Liver (tissue), 9 donors: Measurements from ENCODE around the gene SERPINF2. TPM values are rescaled to one million over a fixed set of nuclear protein-coding genes. Genes with fewer than 3 reads are reported as not detected.

Experiments
- DNase-seq: peaks from one replicate; pipeline ENCODE4 v3.0.0-alpha.2; 2017; ENCODE audit warnings: low spot score
- H3K27ac ChIP-seq, 2 donors: one replicate each; pipeline ENCODE4 v1.7.0; 2013; ENCODE audit warnings: inconsistent platforms in 2 of 2, low read length in 2 of 2, control low read depth in 1 of 2, low read depth in 1 of 2, mild to moderate bottlenecking in 1 of 2
- H3K27me3 ChIP-seq, 4 donors: one replicate each; pipeline versions ENCODE4 v1.6.1 to v1.7.0; 2013; ENCODE audit warnings: low read length in 3 of 4, inconsistent platforms in 1 of 4, mild to moderate bottlenecking in 1 of 4, moderate library complexity in 1 of 4; ENCODE audit not compliant: control insufficient read depth in 4 of 4, insufficient read depth in 4 of 4
- H3K36me3 ChIP-seq, 4 donors: one replicate each; pipeline versions ENCODE4 v1.6.1 to v1.7.0; 2013; ENCODE audit warnings: low read length in 3 of 4, mild to moderate bottlenecking in 3 of 4, low read depth in 1 of 4, moderate library complexity in 1 of 4; ENCODE audit not compliant: control insufficient read depth in 4 of 4, insufficient read depth in 3 of 4
- H3K4me1 ChIP-seq, 4 donors: one replicate each; pipeline versions ENCODE4 v1.6.1 to v1.7.0; 2013; ENCODE audit warnings: low read length in 3 of 4, mild to moderate bottlenecking in 3 of 4, moderate library complexity in 1 of 4; ENCODE audit not compliant: control insufficient read depth in 4 of 4, insufficient read depth in 4 of 4
- H3K4me3 ChIP-seq, 3 donors: one replicate each; pipeline versions ENCODE4 v1.6.1 to v1.7.0; 2013; ENCODE audit warnings: low read length in 3 of 3, control low read depth in 1 of 3, low read depth in 1 of 3, mild to moderate bottlenecking in 1 of 3
- H3K9ac ChIP-seq, 2 donors: one replicate each; pipeline ENCODE4 v1.7.0; 2013; ENCODE audit warnings: low read length in 2 of 2, mild to moderate bottlenecking in 2 of 2, moderate library complexity in 2 of 2, control low read depth in 1 of 2, low read depth in 1 of 2
- H3K9me3 ChIP-seq, 4 donors: one replicate each; pipeline versions ENCODE4 v1.6.1 to v1.7.0; 2013; ENCODE audit warnings: low read length in 3 of 4; ENCODE audit not compliant: control insufficient read depth in 4 of 4
- FOXA1 ChIP-seq: IDR thresholded peaks from 2 replicates; pipeline ENCODE4 v1.6.1; 2016; ENCODE audit warnings: antibody characterized with exemption
- FOXA2 ChIP-seq: IDR thresholded peaks from 2 replicates; pipeline ENCODE4 v1.6.1; 2016; ENCODE audit warnings: antibody characterized with exemption
- GABPA ChIP-seq, 2 donors: IDR thresholded peaks in 1 of 2; conservative IDR thresholded peaks in 1 of 2; 2 replicates each; pipeline ENCODE4 v1.6.1; 2016; ENCODE audit warnings: antibody characterized with exemption in 2 of 2, mild to moderate bottlenecking in 1 of 2, moderate library complexity in 1 of 2
- JUND ChIP-seq, 2 donors: IDR thresholded peaks; 2 replicates each; pipeline ENCODE4 v1.6.1; 2016; ENCODE audit warnings: antibody characterized with exemption in 2 of 2
- NR2F2 ChIP-seq: IDR thresholded peaks from 2 replicates; pipeline ENCODE4 v1.6.1; 2016; ENCODE audit warnings: antibody characterized with exemption
- RAD21 ChIP-seq, 2 donors: IDR thresholded peaks; 2 replicates each; pipeline ENCODE4 v1.6.1; 2016; ENCODE audit warnings: antibody characterized with exemption in 2 of 2, mild to moderate bottlenecking in 2 of 2
- RXRA ChIP-seq, 2 donors: IDR thresholded peaks; 2 replicates each; pipeline ENCODE4 v1.6.1; 2017 to 2018; ENCODE audit warnings: antibody characterized with exemption in 2 of 2, mild to moderate bottlenecking in 1 of 2
- SP1 ChIP-seq: IDR thresholded peaks from 2 replicates; pipeline ENCODE4 v1.6.1; 2018; ENCODE audit warnings: antibody characterized with exemption, mild to moderate bottlenecking
- YY1 ChIP-seq: IDR thresholded peaks from 2 replicates; pipeline ENCODE4 v1.6.1; 2016; ENCODE audit warnings: antibody characterized with exemption, mild to moderate bottlenecking
- ZBTB33 ChIP-seq: IDR thresholded peaks from 2 replicates; pipeline ENCODE4 v1.6.1; 2016; ENCODE audit warnings: antibody characterized with exemption
- WGBS: extraction: QIAGEN DNeasy Blood & Tissue Kit; methylation state at CpG from one replicate; pipeline ENCODE4 v1.1.7; 2013; 5-methylcytosine and 5-hydroxymethylcytosine counted together
- polyA plus RNA-seq, 2 donors: library from polyadenylated mRNA; stranded (reverse) in 1 of 2; unstranded in 1 of 2; fragments of 200-250 nt in 1 of 2; fragments of >200 nt in 1 of 2; fragmentation: Nextera tagmentation in 1 of 2; extraction: Ambion mirVana in 1 of 2; gene quantifications; one replicate each; pipeline versions ENCODE4 v1.2.1 to v1.2.3, GENCODE V29; 2013 to 2015
- total RNA-seq, 2 donors: library from RNA; depleted of rRNA; stranded (reverse); fragments of >200 nt; gene quantifications; one replicate each; pipeline ENCODE4 v1.2.3, GENCODE V29; 2014
- TF ChIP-seq, protein P1 (sequence below): fragments of 150-350 bp; IDR thresholded peaks from 2 replicates; pipeline ENCODE4 v1.5.1; 2017; ENCODE audit warnings: improper control_type of control experiment, low read depth, low read length; ENCODE audit not compliant: missing input control
- TF ChIP-seq, protein P2 (sequence below): IDR thresholded peaks from 2 replicates; pipeline ENCODE4 v1.6.1; 2016; ENCODE audit warnings: antibody characterized with exemption
- donor health status: healthy.
- donor health status: healthy.
- donor health status: healthy.
- donor health status: healthy.
- donor health status: healthy.

The SERPINF2 gene
- total and polyA plus RNA-seq, 4 donors, result 477 to 1,248 (median 675) TPM

GRCh38 chr17:1776328-1776727 is 33.7 kb downstream of the SERPINF2 start (continued):
- TF ChIP-seq RAD21 (IDR thresholded peaks at IDR 0.05) (no peak), ZBTB33 (no peak)

GRCh38 chr17:1776857-1777256 is 34.2 kb downstream of the SERPINF2 start:
- H3K4me3 ChIP-seq, result no peak overlapping the region
- 93% methylated on average over 7 of the region's 7 CpGs for WGBS
- no peaks in the 10 kb centered on the region for H3K27me3 ChIP-seq
- no peaks in the 10 kb centered on the region for H3K9me3 ChIP-seq
- no peak for DNase-seq
- H3K36me3 ChIP-seq, result peaks cover 10 to 47% (median 36%) of the 10 kb centered on the region in 4 donors
- no peak overlapping the region for H3K27ac ChIP-seq
- no peak overlapping the region for H3K9ac ChIP-seq
- no peak for TF ChIP-seq RXRA (IDR thresholded peaks at IDR 0.05)
- no peaks in the 10 kb centered on the region for H3K4me1 ChIP-seq

- Histone ChIP-seq H3K27me3 (no peaks in the 10 kb centered on the region), H3K9ac (no peak overlapping the region), H3K27ac (peak overlapping the region; percentile 34 to 56), H3K36me3 (peaks cover 8 to 41% (median 28%) of the 10 kb centered on the region in 4 donors), H3K4me1 (peaks cover 0 to 16% (median 9%) of the 10 kb centered on the region in 4 donors), H3K9me3 (no peaks in the 10 kb centered on the region), H3K4me3 (no peak overlapping the region)
- no peak for DNase-seq
- 41% methylated on average over 8 of the region's 8 CpGs for WGBS
- TF ChIP-seq RAD21 (IDR thresholded peaks at IDR 0.05) (no peak), GABPA (IDR thresholded peaks at IDR 0.05 in 1 of 2, conservative IDR thresholded peaks at IDR 0.05 in 1 of 2) (no peak), JUND (IDR thresholded peaks at IDR 0.05) (no peak), SP1 (peak; percentile 53), RXRA (IDR thresholded peaks at IDR 0.05) (no peak), YY1 (no peak), ZBTB33 (no peak), FOXA2 (no peak), FOXA1 (no peak), NR2F2 (peak; percentile 33)
- TF ChIP-seq, protein P1, sequence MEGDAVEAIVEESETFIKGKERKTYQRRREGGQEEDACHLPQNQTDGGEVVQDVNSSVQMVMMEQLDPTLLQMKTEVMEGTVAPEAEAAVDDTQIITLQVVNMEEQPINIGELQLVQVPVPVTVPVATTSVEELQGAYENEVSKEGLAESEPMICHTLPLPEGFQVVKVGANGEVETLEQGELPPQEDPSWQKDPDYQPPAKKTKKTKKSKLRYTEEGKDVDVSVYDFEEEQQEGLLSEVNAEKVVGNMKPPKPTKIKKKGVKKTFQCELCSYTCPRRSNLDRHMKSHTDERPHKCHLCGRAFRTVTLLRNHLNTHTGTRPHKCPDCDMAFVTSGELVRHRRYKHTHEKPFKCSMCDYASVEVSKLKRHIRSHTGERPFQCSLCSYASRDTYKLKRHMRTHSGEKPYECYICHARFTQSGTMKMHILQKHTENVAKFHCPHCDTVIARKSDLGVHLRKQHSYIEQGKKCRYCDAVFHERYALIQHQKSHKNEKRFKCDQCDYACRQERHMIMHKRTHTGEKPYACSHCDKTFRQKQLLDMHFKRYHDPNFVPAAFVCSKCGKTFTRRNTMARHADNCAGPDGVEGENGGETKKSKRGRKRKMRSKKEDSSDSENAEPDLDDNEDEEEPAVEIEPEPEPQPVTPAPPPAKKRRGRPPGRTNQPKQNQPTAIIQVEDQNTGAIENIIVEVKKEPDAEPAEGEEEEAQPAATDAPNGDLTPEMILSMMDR, result no peak
- TF ChIP-seq, protein P2, sequence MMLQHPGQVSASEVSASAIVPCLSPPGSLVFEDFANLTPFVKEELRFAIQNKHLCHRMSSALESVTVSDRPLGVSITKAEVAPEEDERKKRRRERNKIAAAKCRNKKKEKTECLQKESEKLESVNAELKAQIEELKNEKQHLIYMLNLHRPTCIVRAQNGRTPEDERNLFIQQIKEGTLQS, result no peak
Observed at GRCh38 chr17:1779571-1780131, 37.0 kb downstream of the SERPINF2 start.
